Breast epithelium (tissue), 3 donors: ENCODE data around the gene IL12A.

ENCODE experiments used
- CTCF ChIP-seq, 3 donors: fragments of 450-650 bp; IDR thresholded peaks; one replicate each; pipeline ENCODE4 v1.5.1; 2016 to 2017; ENCODE audit warnings: antibody characterized with exemption in 3 of 3, mild to moderate bottlenecking in 3 of 3, moderate library complexity in 3 of 3
- POLR2A ChIP-seq: fragments of 450-650 bp; IDR thresholded peaks from one replicate; pipeline ENCODE4 v1.6.1; 2016; ENCODE audit warnings: antibody characterized with exemption, mild to moderate bottlenecking, moderate library complexity
- POLR2AphosphoS5 ChIP-seq, 3 donors: sonication (generic); formaldehyde crosslinking; IDR thresholded peaks; one replicate each; pipeline ENCODE4 v1.6.1; 2017; ENCODE audit warnings: antibody characterized with exemption in 3 of 3

- TF ChIP-seq CTCF (IDR thresholded peaks at IDR 0.05) (no peak), POLR2AphosphoS5 (IDR thresholded peaks at IDR 0.05) (no peak), POLR2A (no peak)
Measured at GRCh38 chr3:159978353-159978752, 10.3 kb upstream of the IL12A start.
